Germinal center (tissue), 1 donor: ENCODE data around the gene MAP4K3.
"Not testable (repeated sequence)": the region's sequence is repeated elsewhere in the genome, so short reads cannot be mapped to it uniquely, and the experiment has no call there.

Experiments
- DNase-seq: peaks from one replicate; pipeline ENCODE4 v3.0.0; 2012; ENCODE audit warnings: mixed read lengths, low spot score

Gene MAP4K3

DNA sequence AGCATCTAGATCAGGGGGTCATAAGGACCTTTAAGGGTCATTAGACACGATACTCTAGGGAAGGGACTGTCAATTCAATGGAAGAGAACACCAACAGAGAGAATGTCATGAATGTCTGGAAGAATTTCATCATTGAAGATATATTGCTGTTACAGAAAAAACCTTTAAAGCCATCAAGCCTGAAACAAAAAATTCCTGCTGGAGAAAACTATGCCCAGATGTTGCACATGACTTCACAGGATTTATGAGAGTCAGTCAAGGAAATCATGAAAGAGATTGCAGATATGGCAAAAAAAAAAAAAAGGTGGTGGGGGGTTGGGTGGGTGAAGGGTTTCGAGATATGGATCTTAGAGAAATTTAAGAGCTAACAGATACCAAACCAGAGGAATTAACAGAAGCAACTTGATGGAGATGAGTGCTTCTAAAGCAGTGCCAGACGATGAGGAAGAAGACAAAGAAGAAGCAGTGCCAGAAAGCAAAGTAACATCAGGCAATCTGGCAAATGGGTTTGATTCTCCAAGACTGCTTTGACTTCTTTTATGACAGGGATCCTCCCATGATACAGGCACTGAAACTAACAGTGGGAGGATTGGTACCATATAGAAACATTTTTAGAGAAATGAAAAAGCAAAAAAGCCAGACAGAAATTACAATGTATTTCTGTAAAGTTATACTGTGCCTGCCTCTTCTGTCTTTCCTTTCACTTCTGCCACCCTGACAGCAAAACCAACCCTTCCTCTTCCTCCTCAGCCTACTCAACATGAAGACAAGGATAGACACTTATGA, 28.5 kb downstream of the MAP4K3 start:
- DNase-seq: no peak

DNA sequence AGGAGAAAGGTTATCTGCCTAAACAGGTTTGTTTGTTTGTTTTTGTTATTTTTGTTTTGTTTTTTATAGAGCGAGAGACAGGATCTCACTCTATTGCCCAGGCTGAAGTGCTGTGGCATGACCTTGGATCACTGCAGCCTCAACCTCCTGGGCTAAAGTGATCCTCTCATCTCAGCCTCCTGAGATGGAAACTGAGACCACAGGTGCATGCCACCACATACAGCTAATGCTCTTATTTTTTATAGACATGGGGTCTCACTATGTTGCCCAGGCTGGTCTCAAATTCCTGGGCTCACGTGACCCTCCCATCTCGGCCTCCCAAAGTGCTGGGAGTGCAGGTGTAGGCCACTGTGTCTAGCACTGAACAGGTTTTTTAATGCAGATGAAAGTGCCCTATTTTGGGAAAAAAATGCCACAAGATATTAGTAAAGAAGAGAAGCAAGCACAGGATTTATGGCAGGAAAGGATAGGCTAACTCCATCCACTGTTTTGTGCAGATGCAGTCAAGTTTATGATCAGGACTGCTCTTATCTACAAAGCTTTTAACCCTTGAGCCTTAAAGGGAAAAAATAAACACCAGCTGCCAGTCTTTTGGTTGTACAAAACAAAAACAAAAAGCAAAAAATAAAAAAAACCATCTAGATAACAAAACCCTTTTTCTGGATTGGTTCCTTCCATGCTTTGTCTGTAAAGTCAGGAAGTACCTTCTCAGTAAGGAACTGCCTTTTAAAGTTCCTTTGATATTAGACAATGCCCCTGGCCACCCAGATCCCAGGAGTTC, 29.4 kb downstream of the MAP4K3 start:
- DNase-seq: no peak

DNA sequence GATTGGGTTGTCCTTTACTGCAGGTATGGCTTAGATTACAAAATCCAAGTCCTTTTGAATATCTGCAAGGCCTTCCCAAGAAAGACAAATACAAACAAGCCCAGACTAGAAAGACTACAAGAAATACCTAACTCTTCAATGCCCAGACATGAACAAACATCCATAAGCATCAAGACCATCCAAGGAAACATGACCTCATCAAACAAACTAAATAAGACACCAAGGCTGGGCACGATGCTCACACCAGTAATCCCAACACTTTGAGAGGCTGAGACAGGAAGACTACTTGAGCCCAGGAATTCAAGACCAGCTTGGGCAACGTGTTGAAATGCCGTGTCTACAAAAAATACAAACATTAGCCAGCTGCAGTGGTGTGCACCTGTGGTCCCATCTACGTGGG, 31.7 kb downstream of the MAP4K3 start:
- DNase-seq: no peak

DNA sequence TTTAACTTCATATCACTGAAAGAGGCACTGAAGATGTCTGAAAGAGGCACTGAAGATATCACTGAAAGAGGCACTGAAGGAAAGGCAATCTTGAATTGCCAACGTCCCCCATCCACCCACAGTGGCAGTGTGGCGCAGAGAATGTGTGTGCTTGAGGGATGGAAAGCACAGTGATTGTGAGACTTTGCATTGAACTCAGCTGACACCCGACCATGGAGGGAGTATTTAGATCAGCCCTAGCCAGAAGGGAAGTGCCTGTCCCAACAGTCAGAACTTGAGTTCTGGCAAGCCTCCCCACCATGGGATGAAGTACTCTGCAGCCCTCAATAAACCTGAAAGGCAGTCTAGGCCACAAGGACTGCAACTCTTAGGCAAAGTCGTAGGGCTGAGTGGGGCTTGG, 33.8 kb downstream of the MAP4K3 start:
- DNase-seq: no peak

DNA sequence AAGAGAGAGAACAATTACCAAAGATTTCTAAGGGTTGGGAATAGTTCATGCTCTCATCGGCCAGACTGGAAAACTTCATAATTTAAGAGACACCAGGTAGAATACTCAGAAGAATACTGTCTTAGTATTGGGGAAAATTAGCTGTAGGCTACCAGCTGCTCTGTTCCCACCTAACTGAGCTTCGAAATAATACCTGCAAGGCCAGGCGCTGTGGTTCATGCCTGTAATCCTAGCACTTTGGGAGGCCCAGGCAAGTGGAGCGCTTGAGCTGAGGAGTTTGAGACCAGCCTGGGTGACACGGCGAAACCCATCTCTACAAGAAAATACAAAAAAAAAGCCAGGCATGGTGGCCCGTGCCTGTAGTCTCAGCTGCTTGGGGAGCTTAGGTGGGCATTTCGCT, 35.8 kb downstream of the MAP4K3 start:
- DNase-seq: no peak

DNA sequence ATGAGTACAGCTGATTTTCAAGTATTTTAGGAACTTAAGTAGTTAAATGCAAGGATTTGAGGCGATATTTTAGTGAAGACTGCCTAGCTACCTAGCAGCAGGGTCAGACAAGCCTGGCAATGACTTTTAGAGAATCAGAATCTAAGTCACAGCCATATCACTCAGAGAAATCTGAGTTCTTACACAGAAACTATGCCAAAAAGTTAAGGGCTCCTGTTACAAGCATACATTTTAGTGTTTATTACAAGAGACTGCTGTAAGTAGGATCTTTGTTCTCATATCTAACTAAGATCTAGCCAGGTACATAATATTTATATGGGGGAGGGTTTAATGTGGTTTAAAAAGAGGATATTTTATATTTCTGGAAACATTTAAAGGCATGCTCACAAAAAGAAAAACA, 37.5 kb downstream of the MAP4K3 start:
- no peak for DNase-seq

GRCh38 chr2:39395313-39395712, 41.8 kb downstream of the MAP4K3 start:
- DNase-seq: no peak

DNA sequence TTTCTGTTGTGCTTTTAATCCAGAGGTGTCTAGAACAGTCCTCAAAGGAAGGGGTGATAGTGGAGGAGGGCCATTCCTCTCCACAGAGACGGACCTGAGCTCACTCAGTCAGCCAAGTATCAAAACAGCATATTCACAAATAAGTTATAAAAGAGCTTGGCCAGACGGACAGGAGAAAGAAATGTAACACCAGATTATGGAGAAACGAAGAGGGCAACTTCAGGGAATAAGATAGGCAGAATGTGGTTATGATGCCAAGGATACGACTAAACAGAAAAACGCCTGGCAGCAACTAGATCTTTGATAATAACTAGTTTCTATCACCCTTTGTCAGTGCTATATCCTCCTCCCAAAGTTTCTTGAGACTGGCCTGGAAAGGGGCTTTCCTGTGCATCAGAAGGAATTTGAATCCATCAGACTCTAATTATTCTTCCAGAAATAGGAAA, 42.5 kb downstream of the MAP4K3 start:
- no peak for DNase-seq

DNA sequence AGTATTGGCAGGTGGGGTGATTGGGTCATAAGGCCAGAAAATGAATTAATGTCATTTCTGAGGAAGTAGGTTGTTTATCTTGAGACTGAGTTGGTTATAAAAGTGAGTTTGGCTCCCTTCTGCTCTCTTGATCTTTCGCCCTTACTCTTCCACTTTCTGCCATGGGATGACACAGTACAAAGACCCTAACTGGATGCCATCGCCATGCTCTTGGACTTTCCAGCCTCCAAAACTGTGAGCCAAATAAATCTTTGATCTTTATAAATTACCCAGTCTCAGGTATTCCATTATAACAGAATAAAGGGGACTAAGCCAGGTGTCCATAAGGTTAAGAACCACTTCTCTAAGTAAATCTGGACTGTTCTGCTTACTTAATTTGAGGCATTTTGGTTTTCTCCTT, 44.4 kb downstream of the MAP4K3 start:
- no peak for DNase-seq

DNA sequence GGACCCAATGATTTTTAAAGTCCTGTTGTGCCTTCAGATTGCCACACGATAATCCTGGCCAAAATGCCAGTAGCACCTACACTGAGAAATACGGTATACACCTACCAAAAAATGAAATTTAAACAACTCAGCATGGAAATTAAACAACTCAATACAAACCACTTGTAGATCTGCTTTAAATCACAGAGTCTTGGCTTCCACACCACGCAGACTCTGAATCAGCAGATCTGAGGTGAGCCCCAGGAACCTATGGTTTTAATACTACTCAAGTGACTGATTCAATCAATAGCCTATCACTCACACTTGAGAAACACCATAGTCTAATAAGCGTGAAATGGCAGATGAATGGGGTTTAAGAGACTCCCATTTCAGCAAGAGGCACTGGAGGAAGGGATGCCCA, 46.9 kb downstream of the MAP4K3 start:
- DNase-seq: no peak

- no peak for DNase-seq
These were observed 51.0 kb downstream of the MAP4K3 start for GRCh38 chr2:39386064-39386463.

DNA sequence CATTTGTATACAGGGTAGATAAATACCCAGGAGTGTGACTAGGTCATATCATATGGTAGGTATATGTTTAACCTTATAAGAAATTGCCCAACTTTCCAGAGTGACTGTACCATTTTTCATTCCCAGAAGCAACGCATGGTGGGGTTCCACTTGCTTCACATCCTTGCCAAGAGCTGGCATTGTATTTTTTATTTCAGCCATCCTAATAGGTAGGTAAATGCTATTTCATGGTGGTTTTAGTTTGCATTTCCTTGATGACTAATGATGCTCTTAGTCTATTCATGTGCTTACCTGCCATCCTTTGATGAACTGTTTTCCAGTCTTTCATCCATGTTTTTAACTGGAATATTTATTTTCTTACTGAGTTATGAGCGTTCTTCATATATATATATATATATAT, 51.9 kb downstream of the MAP4K3 start:
- DNase-seq: no peak

GRCh38 chr2:39384071-39384470, 53.0 kb downstream of the MAP4K3 start:
- DNase-seq: not testable (repeated sequence)

DNA sequence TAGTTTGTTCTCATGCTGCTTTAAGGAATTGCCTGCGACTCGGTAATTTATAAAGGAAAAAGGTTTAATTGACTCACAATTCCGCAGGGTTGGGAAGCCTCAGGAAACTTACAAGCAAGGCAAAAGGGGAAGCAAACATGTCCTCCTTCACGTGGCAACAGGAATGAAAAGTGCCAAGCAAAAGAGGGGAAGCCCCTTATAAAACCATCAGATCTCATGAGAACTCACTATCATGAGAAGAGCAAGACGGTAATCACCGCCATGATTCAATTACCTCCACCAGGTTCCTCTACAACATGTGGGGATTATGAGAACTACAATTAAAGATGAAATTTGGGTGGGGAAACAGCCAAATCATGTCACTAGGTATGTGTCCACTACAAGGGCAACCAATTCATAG, 53.9 kb downstream of the MAP4K3 start:
- no peak for DNase-seq

- DNase-seq: no peak
These were observed 55.4 kb downstream of the MAP4K3 start for GRCh38 chr2:39381653-39382052.

GRCh38 chr2:39380525-39381150, 56.4 kb downstream of the MAP4K3 start:
- no peak for DNase-seq

GRCh38 chr2:39379643-39380524, 57.2 kb downstream of the MAP4K3 start:
- peak; percentile 44 for DNase-seq

DNA sequence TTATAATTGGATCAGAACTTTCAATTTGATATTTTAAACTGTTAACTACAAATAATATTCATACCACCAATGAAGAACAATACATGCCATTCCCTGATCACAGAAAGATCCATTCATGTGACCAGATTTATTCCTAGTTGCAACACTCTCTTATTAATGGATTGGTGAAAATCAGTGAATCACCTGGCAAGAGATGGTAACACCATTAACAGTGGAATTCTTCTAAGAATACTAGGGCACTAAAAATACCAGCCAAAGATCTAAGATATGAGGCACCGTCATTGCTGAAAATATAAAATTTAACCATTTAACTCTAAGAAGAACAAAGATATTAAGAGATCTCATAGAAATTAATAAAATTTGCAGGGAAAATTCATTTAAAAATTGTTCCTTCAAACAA, 58.1 kb downstream of the MAP4K3 start:
- DNase-seq: no peak

GRCh38 chr2:39377226-39377939, 59.7 kb downstream of the MAP4K3 start:
- DNase-seq: peak; percentile 27

GRCh38 chr2:39375917-39376316, 61.2 kb downstream of the MAP4K3 start:
- DNase-seq: no peak

- no peak for DNase-seq
These were observed 63.8 kb downstream of the MAP4K3 start for GRCh38 chr2:39373181-39373802.
